Frontal cortex (tissue), 4 donors: ENCODE results near the gene TRIM66. TPM values are rescaled to one million over a fixed set of nuclear protein-coding genes. Genes with fewer than 3 reads are reported as not detected.
A peak's percentile ranks its signal among the peaks of the same experiment; 100 is the strongest.

ENCODE experiments used
- DNase-seq, 2 donors: peaks; one replicate each; pipeline ENCODE4 v3.0.0; 2012; ENCODE audit warnings: low spot score in 2 of 2
- FAIRE-seq: peaks from 2 replicates; lab custom pipeline; 2012; peaks lifted over from hg19 to GRCh38; lab: Jason Lieb, UNC
- small RNA-seq: library from RNA; depleted of rRNA; stranded (forward); fragments of <200 nt; gene quantifications from one replicate; pipeline ENCODE3, GENCODE V24; 2014
- total RNA-seq: library from RNA; depleted of rRNA; stranded (reverse); fragments of >200 nt; gene quantifications from one replicate; pipeline ENCODE4 v1.2.3, GENCODE V29; 2014
- donor health status: control.
- donor health status: control.
- donor health status: control.

The TRIM66 gene
- total RNA-seq, 1 donor from 2014 or later: 2.9 TPM

DNA sequence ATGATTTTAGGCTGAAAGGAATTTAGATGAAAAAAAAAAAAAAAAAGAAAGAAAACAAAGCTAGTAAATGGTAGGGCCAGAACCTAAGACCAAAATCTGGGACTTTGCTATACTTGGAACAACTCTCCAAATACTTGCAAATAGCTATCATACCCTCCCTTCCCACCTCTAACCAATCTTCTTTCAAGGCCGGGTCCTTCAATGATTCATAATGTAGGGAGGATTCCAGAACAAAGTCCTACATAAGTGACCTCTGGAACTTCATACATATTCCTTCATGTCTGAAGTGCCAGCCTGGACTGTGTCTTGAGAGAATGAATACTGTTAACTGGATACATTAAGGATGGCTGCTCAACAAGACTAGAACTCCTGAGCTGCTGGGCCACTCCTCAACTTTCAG, 98.4 kb downstream of the TRIM66 start:
- no peak for DNase-seq
- FAIRE-seq: no peak

DNA sequence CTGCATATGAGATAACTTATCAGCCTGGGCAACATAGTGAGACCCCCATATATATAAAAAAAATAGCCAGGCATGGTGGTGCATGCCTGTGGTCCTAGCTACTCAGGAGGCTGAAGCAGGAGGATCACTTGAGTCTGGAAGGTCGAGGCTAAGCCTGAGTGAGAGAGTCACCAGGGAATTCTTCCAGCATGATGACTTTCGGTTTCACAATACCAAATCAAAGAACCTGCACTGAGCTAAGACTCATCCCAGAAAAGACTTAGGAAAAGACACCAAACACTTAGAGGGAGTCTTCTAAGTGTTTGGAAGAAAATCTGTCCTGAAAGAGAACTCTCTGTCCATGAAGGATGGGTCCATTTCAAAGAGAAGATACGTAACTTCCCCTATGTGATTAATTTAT, 101.2 kb downstream of the TRIM66 start:
- no peak for FAIRE-seq

DNA sequence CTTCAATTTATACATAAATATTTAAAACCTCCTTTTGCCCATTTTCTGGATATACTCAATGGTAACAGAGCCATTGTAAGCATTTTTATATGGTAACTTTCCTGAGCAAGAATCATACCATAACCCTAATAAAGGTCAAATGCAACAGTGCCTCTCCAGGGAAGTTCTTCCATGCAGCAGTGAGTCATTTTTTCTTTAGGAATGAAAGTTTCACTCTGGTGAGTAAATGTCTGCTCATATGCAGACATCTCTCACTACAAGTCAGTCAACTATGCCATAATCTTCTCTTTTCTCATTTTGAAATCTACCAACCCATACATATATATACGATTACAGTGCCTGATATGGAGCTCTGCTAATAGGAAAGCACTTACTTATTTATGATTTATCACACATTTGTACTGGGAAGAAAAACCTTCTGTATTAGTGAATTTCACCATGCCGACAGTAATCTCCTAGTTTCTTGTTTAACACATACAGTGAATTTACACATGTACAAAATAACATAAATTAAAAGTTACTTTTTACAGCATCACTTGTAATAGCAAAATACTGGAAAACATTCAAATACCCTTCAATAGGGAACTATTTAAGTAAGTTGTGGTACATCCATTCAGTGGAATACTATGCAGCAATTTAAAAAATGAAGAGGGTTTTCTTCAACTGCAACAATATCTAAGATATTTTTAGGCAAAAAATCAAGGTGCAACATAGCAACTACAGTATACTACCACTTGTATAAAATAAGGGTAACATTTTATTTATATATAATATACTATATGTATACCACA, 104.5 kb downstream of the TRIM66 start:
- DNase-seq: no peak
- FAIRE-seq: no peak

More for the DNA sequence above, 101.2 kb downstream of the TRIM66 start:
- no peak for DNase-seq

DNA sequence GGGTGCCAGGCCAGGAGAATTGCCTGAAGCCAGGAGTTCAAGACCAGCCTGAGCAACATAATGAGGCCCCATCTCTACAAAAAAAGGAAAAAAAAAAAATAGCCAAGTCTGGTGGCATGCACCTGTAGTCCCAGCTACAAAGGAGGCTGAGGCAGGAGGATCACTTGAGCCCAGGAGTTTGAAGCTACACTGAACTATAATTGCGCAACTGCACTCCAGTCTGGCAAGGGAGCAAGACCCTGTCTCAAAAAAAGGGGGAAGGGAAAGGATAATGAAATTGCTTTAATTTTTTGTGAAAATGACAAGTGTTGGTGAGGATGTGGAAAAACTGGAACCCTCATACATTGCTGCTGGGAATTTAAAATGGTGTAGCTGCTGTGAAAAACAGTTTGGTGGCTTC, 107.7 kb downstream of the TRIM66 start:
- no peak for FAIRE-seq
- DNase-seq: no peak

DNA sequence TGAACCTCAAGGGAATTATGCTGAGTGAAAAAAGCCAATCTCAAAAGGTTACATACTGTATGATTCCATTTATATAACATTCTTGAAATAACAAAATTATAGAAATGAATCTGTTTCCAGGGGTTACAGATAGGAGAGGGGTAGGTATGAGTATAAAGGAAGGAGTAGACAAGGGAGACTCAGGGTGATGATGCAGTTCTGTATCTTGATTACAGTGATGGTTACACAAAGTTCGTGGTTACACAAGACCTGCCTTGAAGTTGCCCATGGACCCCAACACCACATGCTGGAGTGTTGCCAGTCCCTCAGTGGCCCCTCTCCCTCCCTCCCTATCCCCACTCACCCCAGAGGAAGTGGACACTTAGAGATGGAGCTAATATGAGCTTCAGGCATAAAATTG, 108.7 kb downstream of the TRIM66 start:
- DNase-seq: no peak
- no peak for FAIRE-seq

DNA sequence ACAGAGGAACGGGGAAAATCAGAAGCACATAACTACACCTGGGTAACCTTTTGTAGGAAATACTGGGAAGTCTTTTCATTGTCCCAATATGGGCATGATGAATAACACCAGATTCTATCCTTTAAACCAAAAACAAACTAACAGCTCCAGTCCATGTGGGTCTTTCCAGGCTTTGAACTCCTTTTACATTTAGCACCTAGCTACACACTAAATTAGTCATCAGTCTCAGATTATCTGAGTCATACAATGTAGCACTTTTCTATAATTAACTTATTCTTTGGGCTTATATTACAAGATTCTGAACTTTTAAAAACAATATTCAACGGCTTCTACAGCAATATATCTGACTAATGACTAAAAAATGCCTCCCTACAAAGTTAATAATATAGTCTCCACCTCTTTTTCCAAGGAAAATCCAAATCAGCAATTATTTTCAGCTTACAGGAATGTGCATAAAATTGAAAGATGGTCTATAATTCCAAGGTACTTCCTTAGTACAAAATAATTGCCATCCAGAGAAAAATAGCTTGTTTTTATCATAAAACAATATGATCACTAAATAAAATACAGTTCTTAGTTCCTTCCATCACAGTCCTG, 114.8 kb downstream of the TRIM66 start:
- FAIRE-seq (no peak), DNase-seq (no peak)

DNA sequence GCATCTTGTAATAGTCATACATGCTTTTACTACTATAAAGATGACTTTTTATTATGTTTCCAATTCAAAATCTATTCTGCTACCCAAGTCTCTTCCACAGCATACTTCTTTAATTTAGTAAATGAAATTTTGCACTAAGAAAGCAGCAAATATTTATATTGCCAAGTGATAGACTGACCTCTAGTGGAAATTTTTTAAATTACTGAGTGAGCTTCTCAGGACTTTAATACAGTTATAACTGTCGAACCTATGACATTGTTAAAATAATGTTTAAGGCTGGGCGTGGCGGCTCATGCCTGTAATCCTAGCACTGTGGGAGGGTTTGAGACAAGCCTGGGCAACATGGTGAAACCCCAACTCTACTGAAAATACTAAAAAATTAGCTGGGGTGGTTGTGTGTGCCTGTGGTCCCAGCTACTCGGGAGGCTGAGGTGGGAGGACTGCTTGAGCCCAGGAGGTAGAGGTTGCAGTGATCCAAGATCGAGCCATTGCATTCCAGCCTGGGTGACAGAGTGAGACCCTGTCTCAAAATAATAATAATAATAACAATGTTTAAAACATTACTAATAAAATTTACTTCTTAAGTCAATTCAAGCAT, 115.8 kb downstream of the TRIM66 start:
- FAIRE-seq (peak; percentile 61), DNase-seq (peak in 1 of 2 donors; percentile 7)

DNA sequence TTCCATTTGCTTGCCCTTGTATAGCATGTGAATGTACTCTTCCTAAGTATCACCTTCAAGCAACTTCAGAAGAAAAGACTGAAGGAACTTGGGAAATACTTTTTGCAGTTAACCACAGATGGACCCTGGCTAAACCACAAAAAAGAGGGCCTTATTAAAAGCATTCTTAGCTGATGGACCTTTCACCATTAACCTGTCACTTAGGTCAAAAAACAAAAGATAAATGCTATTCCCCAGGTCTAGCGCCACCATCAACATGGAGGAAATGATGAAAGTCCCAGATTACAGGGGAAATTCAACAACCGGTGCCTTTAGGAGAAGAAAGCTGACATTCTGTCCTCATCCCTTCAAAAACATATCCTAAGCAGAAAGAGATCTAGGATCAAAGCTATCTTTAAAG, 117.9 kb downstream of the TRIM66 start:
- FAIRE-seq: no peak

More for the DNA sequence above, 117.9 kb downstream of the TRIM66 start:
- no peak for DNase-seq

Small RNA genes within 50 kb of the gene (small RNA-seq; reads per million reads assigned to genes)
- gene SNORA3A: not detected
- gene SNORA3B: 1.2 reads per million, percentile 72 among the genes with 10 or more reads in this experiment

Other genes with a start within 250 kb of the TRIM66 start
- 7.3 TPM for gene STK33, start 88.4 kb downstream of the TRIM66 start, total RNA-seq
- 667 TPM for gene RPL27A, start 127 bp upstream of the TRIM66 start, total RNA-seq
- gene AKIP1, start 228.5 kb upstream of the TRIM66 start, total RNA-seq: 22.4 TPM